Right lobe of liver (tissue), 6 donors: Measurements from ENCODE around the gene PSMD1. TPM values are rescaled to one million over a fixed set of nuclear protein-coding genes. Genes with fewer than 3 reads are reported as not detected.
A peak's percentile ranks its signal among the peaks of the same experiment; 100 is the strongest.

Experiments used
- ATAC-seq, 4 donors: fragments of 200-7000 bp; cut with Tn5 transposase; one replicate each; pipeline ENCODE4 v1.9.1; 2020; ENCODE audit warnings: mild to moderate bottlenecking in 4 of 4, moderate library complexity in 4 of 4
- DNase-seq, 3 donors: peaks; one replicate each; pipeline ENCODE4 v3.0.0-alpha.2; 2020
- H3K27ac ChIP-seq, 3 donors: fragments of 200-600 bp; one replicate each; pipeline ENCODE4 v1.8.0; 2022
- H3K27me3 ChIP-seq, 2 donors: fragments of 200-600 bp; one replicate each; pipeline ENCODE4 v1.8.0; 2022
- H3K36me3 ChIP-seq, 4 donors: fragments of 200-600 bp; sonication (generic) in 1 of 4; one replicate each; pipeline versions ENCODE4 v1.5.1 to v1.8.0; 2017 to 2022; ENCODE audit warnings: control low read depth in 1 of 4
- H3K4me1 ChIP-seq, 4 donors: fragments of 200-600 bp; sonication (generic) in 1 of 4; one replicate each; pipeline versions ENCODE4 v1.5.1 to v1.8.0; 2017 to 2022; ENCODE audit warnings: control low read depth in 1 of 4
- H3K4me3 ChIP-seq, 3 donors: fragments of 200-600 bp; one replicate each; pipeline ENCODE4 v1.8.0; 2022
- H3K9me3 ChIP-seq, 4 donors: fragments of 200-600 bp; sonication (generic) in 1 of 4; one replicate each; pipeline versions ENCODE4 v1.5.1 to v1.8.0; 2017 to 2022; ENCODE audit warnings: control low read depth in 1 of 4
- POLR2A ChIP-seq: fragments of 450-650 bp; IDR thresholded peaks from one replicate; pipeline ENCODE4 v1.6.1; 2017; ENCODE audit warnings: antibody characterized with exemption, mild to moderate bottlenecking
- WGBS: methylation state at CpG from one replicate; pipeline ENCODE4 v1.1.6; 2018; ENCODE audit warnings: low coverage, low lambda C conversion rate; ENCODE audit not compliant: insufficient coverage; ENCODE audit errors: missing lambda C conversion rate; 5-methylcytosine and 5-hydroxymethylcytosine counted together
- intact Hi-C, 2 donors: fragments of 100-400 bp; cut with DNase I; formaldehyde crosslinking; loops; one replicate each; pipeline versions ENCODE4 v1.11.2 to v1.14.1; 2022
- total RNA-seq, 6 experiments: library from RNA; depleted of rRNA in 2 of 6; stranded (reverse); fragments of >200 nt in 2 of 6; fragmentation: NEBNext Ultra II Directional in 3 of 6; extraction: Animal tissue kit (Norgen Biotek cat#: 25700) in 3 of 6; gene quantifications; one replicate each; pipeline versions ENCODE4 v1.1.0 to v1.2.4, GENCODE V29; 2016 to 2023
- TF ChIP-seq, protein P1 (sequence below), 4 donors: fragments of 200-600 bp in 3 of 4; fragments of 450-650 bp in 1 of 4; IDR thresholded peaks; one replicate each; pipeline versions ENCODE4 v1.5.1 to v1.8.0; 2016 to 2022; ENCODE audit warnings: antibody characterized with exemption in 4 of 4, mild to moderate bottlenecking in 2 of 4
- donor health status: DM: no; HTN: yes; CAD: no.
- donor health status: DM: no; HTN: no; CAD: no.
- donor health status: DM: no; HTN: no; CAD: no.
- donor health status: DM: no; HTN: yes; CAD: no.
- donor health status: DM: no; HTN: yes; CAD: no.

PSMD1 gene
- total RNA-seq, 6 experiments from 2014 or later, result 46.4 to 62.3 (median 55.5) TPM

DNA sequence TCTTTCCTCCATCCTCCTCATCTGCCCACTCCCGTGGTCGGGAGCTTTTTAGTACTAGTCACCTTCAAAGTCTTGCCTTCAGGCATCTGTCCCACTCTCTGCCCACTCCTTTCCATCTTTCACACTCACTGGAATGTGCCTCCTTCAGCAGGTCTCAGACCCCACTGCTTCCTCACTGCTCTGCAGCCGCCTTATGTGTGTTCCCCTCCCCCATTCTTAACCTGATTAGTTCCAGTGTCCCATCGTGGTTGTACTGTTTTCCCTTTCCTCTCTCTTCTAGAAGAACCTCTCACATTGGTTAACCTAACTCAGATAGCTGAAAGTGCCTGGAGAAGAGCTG, 144.8 kb downstream of the PSMD1 start:
- WGBS, result 65% methylated on average over 4 of the region's 4 CpGs
- intact Hi-C loops, result no loop called here
- no peak for ATAC-seq
- H3K9me3 ChIP-seq, result no peaks in the 10 kb centered on the region
- no peak overlapping the region for H3K4me3 ChIP-seq
- H3K27me3 ChIP-seq, result no peaks in the 10 kb centered on the region
- H3K27ac ChIP-seq, result no peak overlapping the region
- DNase-seq, result peak in 1 of 3 donors; percentile 18
- no peaks in the 10 kb centered on the region for H3K36me3 ChIP-seq
- H3K4me1 ChIP-seq, result peaks cover 0 to 6% (median 0%) of the 10 kb centered on the region in 4 donors
- no peak for TF ChIP-seq POLR2A
- TF ChIP-seq, protein P1, sequence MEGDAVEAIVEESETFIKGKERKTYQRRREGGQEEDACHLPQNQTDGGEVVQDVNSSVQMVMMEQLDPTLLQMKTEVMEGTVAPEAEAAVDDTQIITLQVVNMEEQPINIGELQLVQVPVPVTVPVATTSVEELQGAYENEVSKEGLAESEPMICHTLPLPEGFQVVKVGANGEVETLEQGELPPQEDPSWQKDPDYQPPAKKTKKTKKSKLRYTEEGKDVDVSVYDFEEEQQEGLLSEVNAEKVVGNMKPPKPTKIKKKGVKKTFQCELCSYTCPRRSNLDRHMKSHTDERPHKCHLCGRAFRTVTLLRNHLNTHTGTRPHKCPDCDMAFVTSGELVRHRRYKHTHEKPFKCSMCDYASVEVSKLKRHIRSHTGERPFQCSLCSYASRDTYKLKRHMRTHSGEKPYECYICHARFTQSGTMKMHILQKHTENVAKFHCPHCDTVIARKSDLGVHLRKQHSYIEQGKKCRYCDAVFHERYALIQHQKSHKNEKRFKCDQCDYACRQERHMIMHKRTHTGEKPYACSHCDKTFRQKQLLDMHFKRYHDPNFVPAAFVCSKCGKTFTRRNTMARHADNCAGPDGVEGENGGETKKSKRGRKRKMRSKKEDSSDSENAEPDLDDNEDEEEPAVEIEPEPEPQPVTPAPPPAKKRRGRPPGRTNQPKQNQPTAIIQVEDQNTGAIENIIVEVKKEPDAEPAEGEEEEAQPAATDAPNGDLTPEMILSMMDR (IDR thresholded peaks at IDR 0.05), result no peak

DNA sequence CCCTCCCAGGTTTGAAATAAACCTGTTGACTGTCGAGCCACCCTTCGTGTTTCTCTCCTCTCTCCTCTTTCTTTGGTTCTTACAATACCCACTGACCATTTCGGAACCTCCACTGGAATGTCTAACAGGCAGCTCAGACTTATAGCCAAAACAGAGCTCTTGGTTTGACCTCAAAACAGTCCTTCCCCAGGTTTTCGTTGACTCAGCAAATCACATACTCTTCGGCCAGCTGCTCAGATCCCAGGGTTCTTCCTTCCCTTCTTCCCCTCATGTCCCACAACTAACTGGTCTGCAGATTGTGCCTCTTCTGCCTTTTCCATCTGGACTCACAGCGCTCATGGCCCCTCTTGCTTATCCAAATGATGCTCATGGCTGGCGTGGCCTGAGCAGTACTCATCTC, 146.4 kb downstream of the PSMD1 start:
- H3K36me3 ChIP-seq, result no peaks in the 10 kb centered on the region
- H3K4me1 ChIP-seq, result peaks cover 0 to 6% (median 0%) of the 10 kb centered on the region in 4 donors
- no peaks in the 10 kb centered on the region for H3K9me3 ChIP-seq
- H3K27ac ChIP-seq, result no peak overlapping the region
- WGBS, result 84% methylated on average over 3 of the region's 7 CpGs
- DNase-seq (peak in 1 of 3 donors; percentile 23), ATAC-seq (no peak)
- no peak overlapping the region for H3K4me3 ChIP-seq
- no peaks in the 10 kb centered on the region for H3K27me3 ChIP-seq
- TF ChIP-seq, protein P1 (IDR thresholded peaks at IDR 0.05), result no peak
- no peak for TF ChIP-seq POLR2A
- intact Hi-C loops, result no loop called here

DNA sequence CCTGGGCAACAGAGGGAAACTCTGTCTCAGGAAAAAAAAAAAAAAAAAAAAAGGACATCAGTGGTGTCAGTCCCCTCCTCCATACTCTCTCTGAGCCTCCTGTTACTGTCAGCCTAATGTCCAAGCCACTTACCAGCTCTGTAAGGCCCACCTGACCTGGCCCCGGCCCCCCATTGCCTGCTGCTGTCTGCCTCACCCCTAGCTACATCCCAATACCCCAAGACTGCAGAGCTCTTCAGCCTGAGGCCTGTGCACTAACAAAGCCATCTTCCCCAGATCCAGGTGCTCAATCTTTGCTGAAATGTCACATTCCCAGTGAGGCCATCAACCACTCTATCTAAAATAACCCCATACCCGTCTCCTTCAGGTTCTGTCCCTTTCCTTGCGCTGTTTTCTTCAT, 147.5 kb downstream of the PSMD1 start:
- no peak for ATAC-seq
- peak in 1 of 3 donors; percentile 17 for DNase-seq
- no peak overlapping the region for H3K27ac ChIP-seq
- no peaks in the 10 kb centered on the region for H3K36me3 ChIP-seq
- no peak overlapping the region for H3K4me3 ChIP-seq
- no peak for TF ChIP-seq POLR2A
- TF ChIP-seq, protein P1 (IDR thresholded peaks at IDR 0.05), result no peak
- H3K9me3 ChIP-seq, result no peaks in the 10 kb centered on the region
- WGBS, result 94% methylated on average over 3 of the region's 3 CpGs
- H3K27me3 ChIP-seq, result no peaks in the 10 kb centered on the region
- intact Hi-C loops, result no loop called here
- peaks cover 0 to 2% (median 0%) of the 10 kb centered on the region in 4 donors for H3K4me1 ChIP-seq

DNA sequence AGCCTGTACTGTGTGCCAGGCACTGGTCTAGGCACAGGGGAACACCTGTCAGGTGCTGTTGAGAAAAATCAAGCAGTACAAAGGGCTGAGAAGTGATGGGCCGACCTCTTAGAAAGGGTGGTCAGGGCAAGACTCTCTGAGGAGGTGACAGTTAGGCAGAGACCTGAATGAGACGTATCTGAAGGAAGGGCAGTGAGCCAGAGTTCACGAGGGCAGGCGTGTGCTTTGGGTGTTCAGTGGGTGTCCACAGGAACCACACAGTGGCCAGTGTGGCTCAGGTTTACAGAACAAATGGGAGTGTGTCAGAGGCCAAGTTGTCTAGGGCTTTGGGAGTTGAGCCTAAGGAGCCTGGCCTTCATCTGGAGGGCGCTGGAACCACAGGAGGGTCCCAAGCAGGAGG, 147.9 kb downstream of the PSMD1 start:
- no peak overlapping the region for H3K4me3 ChIP-seq
- no peak for ATAC-seq
- H3K9me3 ChIP-seq, result no peaks in the 10 kb centered on the region
- H3K36me3 ChIP-seq, result no peaks in the 10 kb centered on the region
- H3K27me3 ChIP-seq, result no peaks in the 10 kb centered on the region
- DNase-seq, result peak in 1 of 3 donors; percentile 10
- H3K4me1 ChIP-seq, result no peaks in the 10 kb centered on the region
- no peak overlapping the region for H3K27ac ChIP-seq
- intact Hi-C loops, result no loop called here
- WGBS, result 82% methylated on average over 5 of the region's 5 CpGs
- TF ChIP-seq, protein P1 (IDR thresholded peaks at IDR 0.05), result no peak
- no peak for TF ChIP-seq POLR2A

DNA sequence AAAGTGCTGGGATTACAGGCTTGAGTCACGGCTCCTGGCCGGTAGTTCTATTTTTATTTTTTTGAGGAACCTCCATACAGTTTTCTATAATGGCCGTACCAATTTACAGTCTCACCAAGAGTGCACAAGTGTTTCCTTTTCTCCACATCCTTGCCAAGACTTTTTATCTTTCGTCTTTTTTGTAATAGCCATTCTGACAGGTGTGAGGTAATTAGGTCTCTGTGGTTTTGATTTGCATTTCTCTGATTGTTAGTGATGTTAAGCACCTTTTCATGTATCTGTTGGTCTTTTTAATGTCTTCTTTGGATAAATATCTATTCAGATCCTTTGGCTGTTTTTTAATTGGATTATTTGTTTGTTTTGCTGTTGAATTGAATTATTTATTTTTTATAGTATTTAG, 151.1 kb downstream of the PSMD1 start:
- intact Hi-C loops, result no loop called here

More for the DNA sequence above, 151.1 kb downstream of the PSMD1 start:
- Histone ChIP-seq H3K27me3 (no peaks in the 10 kb centered on the region), H3K4me1 (no peaks in the 10 kb centered on the region), H3K9me3 (no peaks in the 10 kb centered on the region), H3K36me3 (no peaks in the 10 kb centered on the region), H3K27ac (no peak overlapping the region), H3K4me3 (no peak overlapping the region)
- 87% methylated on average over 4 of the region's 4 CpGs for WGBS
- ATAC-seq (no peak), DNase-seq (no peak)
- TF ChIP-seq, protein P1 (IDR thresholded peaks at IDR 0.05), result no peak
- TF ChIP-seq POLR2A, result no peak
